Astrocyte (in vitro differentiated cells and primary cell): ENCODE data around the gene F2R. TPM values are rescaled to one million over a fixed set of nuclear protein-coding genes. Genes with fewer than 3 reads are reported as not detected.
A peak's percentile ranks its signal among the peaks of the same experiment; 100 is the strongest.

Experiments
- DNase-seq: peaks from one replicate; pipeline ENCODE4 v3.0.0-alpha.2; 2010; ENCODE audit warnings: low read depth
- FAIRE-seq: peaks from 2 replicates; lab custom pipeline; 2011; peaks lifted over from hg19 to GRCh38; lab: Jason Lieb, UNC
- H2AFZ ChIP-seq: 2 replicates; pipeline ENCODE4 v1.6.0; 2012; ENCODE audit warnings: low read depth, low read length, inconsistent platforms
- H3K27ac ChIP-seq: 2 replicates; pipeline ENCODE4 v1.5.1; 2011; ENCODE audit warnings: low read depth, low read length, inconsistent platforms
- H3K27me3 ChIP-seq: 2 replicates; pipeline ENCODE4 v1.6.0; 2011; ENCODE audit warnings: low read length, inconsistent platforms; ENCODE audit not compliant: insufficient read depth
- H3K36me3 ChIP-seq: 2 replicates; pipeline ENCODE4 v1.5.1; 2011; ENCODE audit warnings: low read length, inconsistent platforms; ENCODE audit not compliant: insufficient read depth
- H3K4me1 ChIP-seq: 2 replicates; pipeline ENCODE4 v1.5.1; 2011; ENCODE audit warnings: low read length, inconsistent platforms; ENCODE audit not compliant: insufficient read depth
- H3K4me2 ChIP-seq: 2 replicates; pipeline ENCODE4 v1.6.0; 2012; ENCODE audit warnings: low read length, inconsistent platforms
- H3K4me3 ChIP-seq: 2 replicates; pipeline ENCODE4 v1.5.1; 2011; ENCODE audit warnings: low read depth, mild to moderate bottlenecking, low read length, inconsistent platforms; ENCODE audit not compliant: insufficient read depth
- H3K79me2 ChIP-seq: 2 replicates; pipeline ENCODE4 v1.6.0; 2012; ENCODE audit warnings: mild to moderate bottlenecking, low read length, inconsistent platforms; ENCODE audit not compliant: insufficient read depth
- H3K9ac ChIP-seq: 2 replicates; pipeline ENCODE4 v1.6.0; 2012; ENCODE audit warnings: mild to moderate bottlenecking, low read length, inconsistent platforms
- H3K9me3 ChIP-seq: 2 replicates; pipeline ENCODE4 v1.5.1; 2012; ENCODE audit warnings: low read depth, mild to moderate bottlenecking, low read length, inconsistent platforms; ENCODE audit not compliant: insufficient read depth
- H4K20me1 ChIP-seq: 2 replicates; pipeline ENCODE4 v1.6.0; 2012; ENCODE audit warnings: low read length, inconsistent platforms; ENCODE audit not compliant: insufficient read depth
- H3K27ac Mint-ChIP-seq: one replicate; pipeline ENCODE4 v1.8.0; 2021; ENCODE audit warnings: mild to moderate bottlenecking, mixed read lengths; ENCODE audit not compliant: unreplicated experiment
- H3K27me3 Mint-ChIP-seq: one replicate; pipeline ENCODE4 v1.8.0; 2021; ENCODE audit warnings: low read depth, mixed read lengths; ENCODE audit not compliant: unreplicated experiment
- H3K36me3 Mint-ChIP-seq: one replicate; pipeline ENCODE4 v1.8.0; 2021; ENCODE audit warnings: low read depth, mixed read lengths; ENCODE audit not compliant: unreplicated experiment
- H3K4me1 Mint-ChIP-seq: one replicate; pipeline ENCODE4 v1.8.0; 2021; ENCODE audit warnings: low read depth, mixed read lengths; ENCODE audit not compliant: unreplicated experiment
- H3K4me3 Mint-ChIP-seq: one replicate; pipeline ENCODE4 v1.8.0; 2021; ENCODE audit warnings: mild to moderate bottlenecking, moderate library complexity, mixed read lengths; ENCODE audit not compliant: unreplicated experiment
- H3K9me3 Mint-ChIP-seq: one replicate; pipeline ENCODE4 v1.8.0; 2021; ENCODE audit warnings: mild to moderate bottlenecking, mixed read lengths; ENCODE audit not compliant: unreplicated experiment
- CTCF ChIP-seq: IDR thresholded peaks from 2 replicates; pipeline ENCODE4 v1.5.1; 2011; ENCODE audit warnings: low read depth, mild to moderate bottlenecking, inconsistent platforms, low read length, moderate library complexity; ENCODE audit not compliant: insufficient read depth
- EZH2 ChIP-seq: IDR thresholded peaks from 2 replicates; pipeline ENCODE4 v1.6.1; 2012; ENCODE audit warnings: mild to moderate bottlenecking, low read length, inconsistent platforms; ENCODE audit not compliant: insufficient read depth
- total RNA-seq: library from RNA; stranded (reverse); gene quantifications from 2 replicates; pipeline ENCODE4 v1.2.1, GENCODE V29; 2021

The F2R gene
- total RNA-seq, 1 donor from 2014 or later = 285 TPM

- Histone ChIP-seq H3K27ac (no peak overlapping the region), H3K9me3 (no peaks in the 10 kb centered on the region), H3K4me2 (no peak overlapping the region), H3K4me3 (no peak overlapping the region), H2AFZ (no peak overlapping the region), H4K20me1 (no peaks in the 10 kb centered on the region), H3K27me3 (no peaks in the 10 kb centered on the region), H3K36me3 (no peaks in the 10 kb centered on the region), H3K79me2 (no peaks in the 10 kb centered on the region), H3K4me1 (no peaks in the 10 kb centered on the region), H3K9ac (no peak overlapping the region)
- Mint-ChIP-seq H3K4me1 (peaks cover 23% of the 10 kb centered on the region), H3K36me3 (peaks cover 2% of the 10 kb centered on the region), H3K9me3 (peaks cover 2% of the 10 kb centered on the region), H3K27me3 (no peaks in the 10 kb centered on the region), H3K4me3 (no peak overlapping the region), H3K27ac (no peak overlapping the region)
- FAIRE-seq (peak; percentile 37), DNase-seq (no peak)
- TF ChIP-seq EZH2 = no peak
- TF ChIP-seq CTCF = no peak
These were observed 34.6 kb upstream of the F2R start for GRCh38 chr5:76681287-76681686.

- H3K27ac Mint-ChIP-seq = no peak overlapping the region
- peaks cover 23% of the 10 kb centered on the region for H3K4me1 Mint-ChIP-seq
- H3K27me3 Mint-ChIP-seq = no peaks in the 10 kb centered on the region
- H3K9ac ChIP-seq = no peak overlapping the region
- no peaks in the 10 kb centered on the region for H3K27me3 ChIP-seq
- no peaks in the 10 kb centered on the region for H3K36me3 ChIP-seq
- peaks cover 8% of the 10 kb centered on the region for H3K9me3 Mint-ChIP-seq
- no peaks in the 10 kb centered on the region for H4K20me1 ChIP-seq
- H3K4me3 ChIP-seq = no peak overlapping the region
- H3K4me3 Mint-ChIP-seq = no peak overlapping the region
- H3K79me2 ChIP-seq = no peaks in the 10 kb centered on the region
- H3K27ac ChIP-seq = no peak overlapping the region
- no peak for DNase-seq
- H3K4me2 ChIP-seq = no peak overlapping the region
- H3K9me3 ChIP-seq = no peaks in the 10 kb centered on the region
- peaks cover 2% of the 10 kb centered on the region for H3K36me3 Mint-ChIP-seq
- no peak for FAIRE-seq
- no peaks in the 10 kb centered on the region for H3K4me1 ChIP-seq
- TF ChIP-seq CTCF (no peak), EZH2 (no peak)
- no peak overlapping the region for H2AFZ ChIP-seq
These were observed 33.5 kb upstream of the F2R start for GRCh38 chr5:76682387-76682786.

GRCh38 chr5:76683816-76684731 is 31.9 kb upstream of the F2R start:
- no peaks in the 10 kb centered on the region for H3K27me3 Mint-ChIP-seq
- no peak overlapping the region for H3K9ac ChIP-seq
- H3K4me1 Mint-ChIP-seq = peaks cover 33% of the 10 kb centered on the region
- no peaks in the 10 kb centered on the region for H3K9me3 ChIP-seq
- no peak for TF ChIP-seq CTCF
- no peak for TF ChIP-seq EZH2
- H4K20me1 ChIP-seq = no peaks in the 10 kb centered on the region
- H3K4me1 ChIP-seq = peaks cover 10% of the 10 kb centered on the region
- no peak overlapping the region for H2AFZ ChIP-seq
- peaks cover 8% of the 10 kb centered on the region for H3K9me3 Mint-ChIP-seq
- DNase-seq (no peak), FAIRE-seq (no peak)
- H3K36me3 ChIP-seq = no peaks in the 10 kb centered on the region
- no peaks in the 10 kb centered on the region for H3K79me2 ChIP-seq
- H3K4me3 ChIP-seq = no peak overlapping the region
- no peak overlapping the region for H3K4me2 ChIP-seq
- H3K27me3 ChIP-seq = no peaks in the 10 kb centered on the region
- peaks cover 2% of the 10 kb centered on the region for H3K36me3 Mint-ChIP-seq
- no peak overlapping the region for H3K27ac Mint-ChIP-seq
- no peak overlapping the region for H3K4me3 Mint-ChIP-seq
- H3K27ac ChIP-seq = no peak overlapping the region
